ENCODE results near the gene ZNF618.

ZNF618 gene

DNA sequence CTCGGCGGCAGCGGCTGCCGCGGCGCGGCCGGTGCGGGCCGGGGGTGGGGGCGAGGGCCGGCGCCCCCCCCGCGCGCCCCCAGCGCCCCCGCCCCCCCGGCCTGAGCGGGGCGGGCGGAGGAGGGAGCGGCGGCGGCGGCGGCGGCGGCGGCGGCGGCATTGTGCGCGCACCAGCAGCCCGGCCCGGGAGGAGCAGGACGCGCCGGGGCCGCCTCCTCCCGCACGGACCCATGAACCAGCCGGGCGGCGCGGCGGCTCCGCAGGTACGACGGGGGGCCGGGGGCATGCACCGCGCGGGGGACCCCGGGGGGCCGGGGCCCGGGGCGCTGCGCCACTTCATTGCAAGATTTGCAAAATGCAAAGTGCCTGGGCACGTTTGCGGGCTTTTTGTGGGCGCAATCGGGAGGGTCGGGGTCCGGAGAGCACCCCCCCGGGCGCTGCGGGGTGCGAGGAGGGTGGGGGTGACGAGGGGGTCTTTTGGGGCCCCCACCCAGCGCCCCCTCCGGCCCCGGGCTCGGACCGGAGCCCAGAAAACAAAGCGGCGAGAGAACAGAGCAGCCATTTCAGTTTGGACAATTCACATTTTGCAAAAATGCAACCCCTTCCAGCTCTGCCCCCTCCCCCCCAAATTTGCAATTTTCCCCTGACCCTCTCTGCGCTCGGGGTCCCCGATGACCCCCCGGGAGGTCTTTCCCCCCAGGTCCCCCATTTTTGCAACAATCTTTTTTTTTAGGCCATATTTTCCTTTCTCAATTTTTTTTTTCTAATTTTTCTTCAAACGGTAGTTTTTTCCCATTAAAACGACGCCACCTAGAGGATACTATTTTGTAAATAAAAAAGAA, at the start of gene ZNF618:
Gene ZNF618 (plus strand): TSS at position 159 of the 842 bp plus-strand sequence. CDS start 72 bp downstream, at position 231.
- peak; percentile 38 to 48 for DNase-seq

DNA sequence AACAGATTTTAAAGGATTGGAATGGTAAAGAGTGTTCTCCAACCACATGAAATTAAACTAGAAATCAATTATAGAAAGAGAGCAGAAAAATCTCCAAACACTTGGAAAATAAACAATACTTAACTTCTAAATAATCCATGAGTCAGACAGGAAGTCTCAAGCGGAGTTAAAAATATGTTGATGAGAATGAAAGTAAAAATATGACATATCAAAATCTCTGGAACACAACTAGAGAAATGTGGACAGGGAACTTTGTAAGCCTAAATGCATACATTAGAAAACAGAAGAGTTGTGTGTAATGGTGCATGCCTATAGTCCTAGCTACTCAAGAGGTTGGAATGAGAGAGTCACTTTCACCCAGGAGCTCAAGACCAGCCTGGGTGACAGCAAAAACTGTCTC, 47.9 kb upstream of the ZNF618 start:
- DNase-seq = no peak

- DNase-seq = no peak
These were observed 38.8 kb upstream of the ZNF618 start for GRCh38 chr9:113837334-113837733.

DNA sequence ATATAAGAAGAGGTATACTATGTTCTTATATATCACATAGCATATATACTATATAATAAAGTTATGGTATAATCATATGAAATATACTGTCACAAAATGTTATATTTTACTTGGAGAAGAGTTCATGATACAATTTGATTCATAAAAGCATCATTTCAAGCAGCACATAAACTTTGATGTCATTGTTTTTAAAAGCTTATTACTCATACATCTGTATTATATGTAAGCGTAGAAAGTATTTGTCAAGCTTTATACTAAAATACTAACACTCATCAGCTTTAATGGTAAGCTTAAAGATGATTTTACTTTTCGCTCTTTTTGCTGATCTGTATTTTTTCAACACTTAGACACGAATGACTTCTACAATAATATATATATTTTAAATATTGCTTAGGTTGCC, 34.0 kb upstream of the ZNF618 start:
- DNase-seq = no peak

DNA sequence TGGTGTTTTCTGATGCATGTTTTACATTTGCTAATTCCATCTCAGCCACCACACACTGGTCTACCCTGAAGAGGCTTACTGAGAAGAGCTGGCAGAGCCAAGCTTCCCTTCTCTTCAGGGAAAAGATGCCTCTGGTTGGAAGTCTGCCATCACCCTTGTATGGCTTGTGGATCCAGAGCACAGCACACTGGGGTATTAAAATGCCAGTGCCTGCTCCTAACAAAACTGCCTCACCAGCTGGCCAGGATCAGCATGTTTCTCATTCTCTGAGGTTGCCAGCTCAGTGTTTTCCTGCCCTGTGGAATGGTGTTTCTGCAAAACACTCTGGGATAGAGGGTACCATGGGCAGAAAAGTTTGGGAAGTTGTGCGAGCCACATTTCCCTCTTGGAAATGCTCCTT, 31.6 kb upstream of the ZNF618 start:
- DNase-seq = no peak

- no peak for DNase-seq
These were observed 24.8 kb upstream of the ZNF618 start for GRCh38 chr9:113851359-113851758.

- no peak for DNase-seq
These were observed 24.2 kb upstream of the ZNF618 start for GRCh38 chr9:113851873-113852272.

GRCh38 chr9:113853333-113853732, 22.8 kb upstream of the ZNF618 start:
- DNase-seq = no peak

- no peak for DNase-seq
These were observed 21.8 kb upstream of the ZNF618 start for GRCh38 chr9:113854310-113854709.

GRCh38 chr9:113857875-113858274, 18.2 kb upstream of the ZNF618 start:
- no peak for DNase-seq

- no peak for DNase-seq
These were observed 17.8 kb upstream of the ZNF618 start for GRCh38 chr9:113858282-113858681.

GRCh38 chr9:113863345-113863744, 12.8 kb upstream of the ZNF618 start:
- no peak for DNase-seq

- no peak for DNase-seq
These were observed 7.6 kb upstream of the ZNF618 start for GRCh38 chr9:113868501-113868900.

- DNase-seq = no peak
These were observed 3.5 kb upstream of the ZNF618 start for GRCh38 chr9:113872485-113873143.

- no peak for DNase-seq
These were observed 2.7 kb upstream of the ZNF618 start for GRCh38 chr9:113873446-113873845.

- DNase-seq = no peak
These were observed 2.2 kb upstream of the ZNF618 start for GRCh38 chr9:113873926-113874325.

DNA sequence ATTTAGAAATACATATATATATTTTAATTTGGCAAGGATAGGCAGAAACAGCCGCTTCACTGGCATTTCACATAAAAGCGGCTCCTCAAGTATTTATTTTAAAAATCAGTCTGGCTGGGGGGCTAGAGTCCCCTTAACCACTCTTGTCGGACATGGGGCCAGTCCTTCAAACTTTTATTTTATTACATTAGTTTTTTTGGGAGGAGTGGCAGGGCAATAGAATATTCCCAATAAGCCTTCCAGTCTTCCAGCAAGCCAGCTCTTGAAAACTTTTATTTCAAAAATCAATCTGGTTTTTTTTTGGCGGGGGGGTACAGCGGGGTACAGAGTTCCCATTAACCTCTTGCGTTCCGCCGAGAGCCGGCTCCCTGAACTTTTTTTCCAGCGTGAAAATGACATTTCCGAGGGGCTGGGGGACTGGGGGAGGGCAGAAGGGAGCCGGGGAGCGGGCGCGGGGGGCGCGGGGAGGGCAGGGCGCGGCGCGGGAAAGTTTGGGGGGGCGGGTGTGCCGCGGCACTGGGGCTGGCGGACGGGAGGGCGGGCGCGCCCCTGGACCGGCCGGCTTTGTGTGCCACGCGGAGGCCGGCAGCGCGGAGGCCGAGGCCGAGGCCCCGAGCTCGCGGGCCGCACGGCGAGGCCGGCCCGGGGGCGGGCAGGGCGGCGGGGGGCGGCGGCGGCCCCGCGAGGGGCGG, 504 bp upstream of the ZNF618 start:
- DNase-seq = no peak

DNA sequence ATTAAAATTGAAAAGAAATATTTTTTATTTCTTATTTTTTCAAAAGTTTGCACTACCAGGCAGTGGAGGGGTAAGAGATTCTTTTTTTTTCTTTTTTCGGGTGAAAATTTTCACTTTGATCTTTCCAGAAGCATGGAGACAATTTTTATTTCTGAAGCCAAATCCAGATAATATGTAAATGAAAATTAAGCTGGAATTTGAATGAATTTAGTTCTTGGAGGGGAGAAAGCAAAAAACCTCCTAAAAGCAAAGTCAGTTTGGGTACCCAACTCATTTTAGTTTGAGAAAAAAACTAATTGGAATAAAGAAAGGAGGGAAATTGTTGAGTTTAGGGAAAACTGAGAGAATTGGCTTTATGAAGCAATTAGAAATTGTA, 872 bp downstream of the ZNF618 start:
- DNase-seq = no peak

- DNase-seq = no peak
These were observed 3.2 kb downstream of the ZNF618 start for GRCh38 chr9:113879318-113879717.

DNA sequence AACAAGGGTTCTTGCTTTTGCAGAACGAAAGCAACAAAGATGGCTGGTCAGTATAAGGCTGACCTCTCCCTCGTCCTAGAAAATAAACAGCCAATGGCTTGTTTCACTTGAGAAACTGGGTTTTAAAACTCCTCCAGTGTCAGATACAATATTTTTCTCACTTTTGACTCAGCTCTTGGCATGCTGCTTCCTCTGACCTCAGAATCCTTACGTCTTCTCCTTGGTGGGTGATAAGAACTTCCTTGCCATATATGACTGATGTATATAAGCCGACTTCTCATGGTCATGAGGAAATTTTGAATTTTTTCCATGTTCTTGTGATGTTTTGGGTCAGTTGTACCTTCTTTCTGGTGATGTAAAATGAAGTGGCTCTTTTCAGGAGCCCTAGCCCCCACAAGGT, 3.8 kb downstream of the ZNF618 start:
- no peak for DNase-seq

- DNase-seq = no peak
These were observed 6.1 kb downstream of the ZNF618 start for GRCh38 chr9:113882181-113882580.

- no peak for DNase-seq
These were observed 6.6 kb downstream of the ZNF618 start for GRCh38 chr9:113882636-113883164.

- no peak for DNase-seq
These were observed 9.3 kb downstream of the ZNF618 start for GRCh38 chr9:113885183-113886025.

Measured in activated T-cell treated with anti-CD3 and anti-CD28 coated beads, Interleukin-2, amount 50 U/mL, for 48 hours (primary cell).